ENCODE data around the gene NLGN1. TPM values are rescaled to one million over a fixed set of nuclear protein-coding genes. Genes with fewer than 3 reads are reported as not detected.

NLGN1 gene
- total RNA-seq, 1 experiment from 2014 or later: 5.2 TPM

DNA sequence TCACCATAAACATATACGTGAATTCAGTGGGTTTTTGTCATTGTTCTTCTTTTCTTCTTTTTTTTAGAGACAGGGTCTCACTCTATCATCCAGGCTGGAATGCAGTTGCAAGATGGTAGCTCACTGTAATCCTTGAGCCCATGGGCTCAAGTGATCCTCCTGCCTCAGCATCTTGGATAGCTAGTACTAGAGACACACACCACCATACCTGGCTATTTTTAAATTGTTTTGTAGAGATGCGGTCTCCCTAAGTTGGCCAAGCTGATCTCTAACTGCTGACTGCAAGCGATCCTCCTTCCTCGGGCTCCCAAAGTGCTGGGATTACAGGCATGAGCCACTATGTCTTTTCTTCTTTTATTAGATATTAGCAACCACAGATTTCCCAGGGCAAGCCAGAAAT, 220.6 kb downstream of the NLGN1 start:
- no peak overlapping the region for H2BK12ac ChIP-seq (ENCODE audit: insufficient read length, low read depth, low read length)
- no peaks in the 10 kb centered on the region for H3K9me3 ChIP-seq (ENCODE audit: control insufficient read depth, low read depth, low read length)
- no peak overlapping the region for H3K18ac ChIP-seq (ENCODE audit: insufficient read length, low read depth, low read length)
- H4K91ac ChIP-seq (ENCODE audit: insufficient read length, low read depth, low read length): no peak overlapping the region
- Mint-ChIP-seq H3K9me3 (no peaks in the 10 kb centered on the region), H3K27ac (no peak overlapping the region), H3K4me3 (no peak overlapping the region), H3K4me1 (no peaks in the 10 kb centered on the region), H3K27me3 (ENCODE audit: low read depth) (no peaks in the 10 kb centered on the region), H3K36me3 (ENCODE audit: insufficient read depth in 1 of 3, low read depth in 3 of 3) (no peaks in the 10 kb centered on the region)
- no peak overlapping the region for H2BK20ac ChIP-seq (ENCODE audit: low read depth, low read length, poor library complexity, severe bottlenecking)
- no peaks in the 10 kb centered on the region for H3K23me2 ChIP-seq (ENCODE audit: insufficient read length, low read depth, low read length, poor library complexity, severe bottlenecking)
- no peak overlapping the region for H2BK120ac ChIP-seq (ENCODE audit: low read depth, low read length, poor library complexity, severe bottlenecking)
- no peaks in the 10 kb centered on the region for H3K27me3 ChIP-seq (ENCODE audit: insufficient read depth, low read length)
- H3K27ac ChIP-seq (ENCODE audit: insufficient read length, low read depth, low read length): no peak overlapping the region
- H3K79me1 ChIP-seq (ENCODE audit: insufficient read depth, low read depth, low read length, poor library complexity, severe bottlenecking): no peaks in the 10 kb centered on the region
- H4K20me1 ChIP-seq (ENCODE audit: control insufficient read depth, insufficient read depth, insufficient read length): no peaks in the 10 kb centered on the region
- H3K23ac ChIP-seq (ENCODE audit: insufficient read length, low read depth, low read length): no peak overlapping the region
- H2BK5ac ChIP-seq (ENCODE audit: insufficient read length, low read length): no peak overlapping the region
- no peak overlapping the region for H2AFZ ChIP-seq (ENCODE audit: low read length)
- TF ChIP-seq, protein P1, sequence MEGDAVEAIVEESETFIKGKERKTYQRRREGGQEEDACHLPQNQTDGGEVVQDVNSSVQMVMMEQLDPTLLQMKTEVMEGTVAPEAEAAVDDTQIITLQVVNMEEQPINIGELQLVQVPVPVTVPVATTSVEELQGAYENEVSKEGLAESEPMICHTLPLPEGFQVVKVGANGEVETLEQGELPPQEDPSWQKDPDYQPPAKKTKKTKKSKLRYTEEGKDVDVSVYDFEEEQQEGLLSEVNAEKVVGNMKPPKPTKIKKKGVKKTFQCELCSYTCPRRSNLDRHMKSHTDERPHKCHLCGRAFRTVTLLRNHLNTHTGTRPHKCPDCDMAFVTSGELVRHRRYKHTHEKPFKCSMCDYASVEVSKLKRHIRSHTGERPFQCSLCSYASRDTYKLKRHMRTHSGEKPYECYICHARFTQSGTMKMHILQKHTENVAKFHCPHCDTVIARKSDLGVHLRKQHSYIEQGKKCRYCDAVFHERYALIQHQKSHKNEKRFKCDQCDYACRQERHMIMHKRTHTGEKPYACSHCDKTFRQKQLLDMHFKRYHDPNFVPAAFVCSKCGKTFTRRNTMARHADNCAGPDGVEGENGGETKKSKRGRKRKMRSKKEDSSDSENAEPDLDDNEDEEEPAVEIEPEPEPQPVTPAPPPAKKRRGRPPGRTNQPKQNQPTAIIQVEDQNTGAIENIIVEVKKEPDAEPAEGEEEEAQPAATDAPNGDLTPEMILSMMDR (conservative IDR thresholded peaks at IDR 0.05): no peak
- H3K79me2 ChIP-seq (ENCODE audit: insufficient read depth, low read length): no peaks in the 10 kb centered on the region
- no peak overlapping the region for H4K8ac ChIP-seq (replicated peaks; ENCODE audit: insufficient read length, low read depth, low read length)
- H3K14ac ChIP-seq (ENCODE audit: insufficient read depth, low read length): no peak overlapping the region
- no peak overlapping the region for H3K56ac ChIP-seq (ENCODE audit: insufficient read length, low read depth, low read length)
- H2BK15ac ChIP-seq (ENCODE audit: low read depth, low read length): no peak overlapping the region
- no CpG with 5 or more reads among the region's 4 CpGs for WGBS (ENCODE audit: extremely low coverage, insufficient read length, low lambda C conversion rate)
- H3K4me2 ChIP-seq (ENCODE audit: insufficient read depth, insufficient read length, low read length): no peak overlapping the region
- no peak overlapping the region for H3K4ac ChIP-seq (ENCODE audit: low read depth, low read length)
- H3K9ac ChIP-seq (ENCODE audit: extremely low read depth, insufficient read length, low read length): no peak overlapping the region
- DNase-seq: no peak
- H3T11ph ChIP-seq (ENCODE audit: low read length): no peak overlapping the region
- no peak overlapping the region for H4K5ac ChIP-seq (ENCODE audit: insufficient read length, low read depth, low read length)
- H2AK5ac ChIP-seq (ENCODE audit: insufficient read length, low read length): no peak overlapping the region
- H3K4me1 ChIP-seq (ENCODE audit: insufficient read depth, low read length): no peaks in the 10 kb centered on the region; the same call in 1 of the 2 replicates

Data from H9 (cell line).